K562 (cell line): ENCODE results near the gene VPS41. TPM values are rescaled to one million over a fixed set of nuclear protein-coding genes. Genes with fewer than 3 reads are reported as not detected.

ENCODE experiments used
- ATAC-seq: fragments of 200-7000 bp; cut with Tn5 transposase; 3 replicates; pipeline ENCODE4 v1.9.1; 2020; ENCODE audit warnings: moderate library complexity
- BruUV-seq: library from RNA; stranded (reverse); fragments of 400-500 nt; replicated peaks from 2 replicates; lab custom pipeline; 2021; lab: Mats Ljungman, UMichigan
- CTCF ChIA-PET: fragments of 300-600 bp; formaldehyde crosslinking; extraction: SDS; loops from one replicate; lab custom pipeline; 2021; ENCODE audit warnings: low intra/inter-chr PET ratio; lab: Yijun Ruan, JAX
- POLR2A ChIA-PET: fragments of 300-600, 350-650 bp; sonication (Branson Sonifier 250); formaldehyde crosslinking; extraction: SDS; loops from one replicate; lab custom pipeline; 2021; ENCODE audit warnings: antibody characterized with exemption, inconsistent platforms; lab: Yijun Ruan, JAX
- DNase-seq, 4 experiments: peaks; one replicate each; pipeline versions ENCODE4 v3.0.0 to v3.0.0-alpha.2; 2011 to 2018; ENCODE audit warnings: low spot score in 3 of 4, mixed read lengths in 3 of 4; ENCODE audit errors: extremely low read depth in 1 of 4
- FAIRE-seq: peaks from 2 replicates; lab custom pipeline; 2011; peaks lifted over from hg19 to GRCh38; lab: Jason Lieb, UNC
- H2AFZ ChIP-seq: 2 replicates; pipeline ENCODE4 v1.6.0; 2011; ENCODE audit warnings: low read depth, low read length, control low read depth, inconsistent platforms
- H3K27ac ChIP-seq: fragments of 200-600 bp; 3 replicates; pipeline ENCODE4 v1.8.0; 2011; ENCODE audit warnings: low read depth, mild to moderate bottlenecking, control low read depth, inconsistent platforms, low read length, moderate library complexity, mixed read lengths; ENCODE audit errors: extremely low read depth
- H3K27me3 ChIP-seq, 2 experiments: fragments of 300-600 bp in 1 of 2; 2 replicates in 1 of 2; 3 replicates in 1 of 2; pipeline versions ENCODE4 v1.6.0 to v1.8.0; 2011; ENCODE audit warnings: inconsistent platforms in 2 of 2, low read length in 2 of 2, mild to moderate bottlenecking in 1 of 2, mixed read lengths in 1 of 2, moderate library complexity in 1 of 2; ENCODE audit not compliant: control insufficient read depth in 2 of 2, insufficient read depth in 2 of 2
- H3K36me3 ChIP-seq: fragments of 300-600 bp; 3 replicates; pipeline ENCODE4 v1.8.0; 2011; ENCODE audit warnings: mild to moderate bottlenecking, low read length, inconsistent platforms; ENCODE audit not compliant: control insufficient read depth, insufficient read depth
- H3K4me1 ChIP-seq, 2 experiments: fragments of 200-600 bp in 1 of 2; replicated peaks in 1 of 2; 2 replicates in 1 of 2; 3 replicates in 1 of 2; pipeline versions ENCODE4 v1.5.1 to v1.8.0; 2011; ENCODE audit warnings: inconsistent platforms in 2 of 2, low read length in 2 of 2, mild to moderate bottlenecking in 1 of 2, mixed read lengths in 1 of 2, moderate library complexity in 1 of 2; ENCODE audit not compliant: control insufficient read depth in 2 of 2, insufficient read depth in 2 of 2
- H3K4me2 ChIP-seq: 2 replicates; pipeline ENCODE4 v1.6.1; 2011; ENCODE audit warnings: low read length, control low read depth, inconsistent platforms, mixed read lengths; ENCODE audit not compliant: insufficient read depth
- H3K4me3 ChIP-seq: fragments of 200-600 bp; sonication (generic), shearing (Covaris generic); 2 replicates; pipeline ENCODE4 v1.5.1; 2016; ENCODE audit warnings: control low read depth, inconsistent platforms
- H3K79me2 ChIP-seq: fragments of 200-600 bp; 3 replicates; pipeline ENCODE4 v1.8.0; 2011; ENCODE audit warnings: low read length, inconsistent platforms; ENCODE audit not compliant: control insufficient read depth, insufficient read depth
- H3K9ac ChIP-seq, 2 experiments: 2 replicates each; pipeline versions ENCODE4 v1.6.0 to v1.6.1; 2011; ENCODE audit warnings: low read depth in 2 of 2, low read length in 2 of 2, control low read depth in 1 of 2, inconsistent platforms in 1 of 2, mild to moderate bottlenecking in 1 of 2, mixed read lengths in 1 of 2; ENCODE audit not compliant: insufficient read depth in 1 of 2
- H3K9me1 ChIP-seq: one replicate; pipeline ENCODE4 v1.6.0; 2011; ENCODE audit warnings: inconsistent platforms, mild to moderate bottlenecking, low read length, moderate library complexity; ENCODE audit not compliant: control insufficient read depth, insufficient read depth
- H3K9me3 ChIP-seq: replicated peaks from 2 replicates; pipeline ENCODE4 v1.5.1; 2011; ENCODE audit warnings: low read depth, low read length, inconsistent platforms; ENCODE audit not compliant: control insufficient read depth, insufficient read depth
- H4K20me1 ChIP-seq: replicated peaks from 2 replicates; pipeline ENCODE4 v1.6.1; 2011; ENCODE audit warnings: low read length, inconsistent platforms, mixed read lengths; ENCODE audit not compliant: control insufficient read depth, insufficient read depth
- BDP1 ChIP-seq: IDR thresholded peaks from 3 replicates; pipeline ENCODE4 v1.6.1; 2011; ENCODE audit not compliant: insufficient read length, insufficient read depth
- CXXC5 ChIP-seq: fragments of 250-450 bp; sonication (Bioruptor Pico); IDR thresholded peaks from 2 replicates; pipeline ENCODE4 v1.8.0; 2022; ENCODE audit warnings: inconsistent platforms, mild to moderate bottlenecking, moderate library complexity
- FOXK2 ChIP-seq, 2 experiments: fragments of 450-650 bp; IDR thresholded peaks in 1 of 2; conservative IDR thresholded peaks in 1 of 2; 2 replicates each; pipeline ENCODE4 v1.6.1; 2016; ENCODE audit warnings: low read depth in 2 of 2, mild to moderate bottlenecking in 1 of 2
- MLX ChIP-seq, 2 experiments: fragments of 450-650 bp in 1 of 2; sonication (generic) in 1 of 2; formaldehyde crosslinking; conservative IDR thresholded peaks; 2 replicates each; pipeline versions ENCODE4 v1.4.0 to v1.8.1; 2020 to 2022; ENCODE audit warnings: mild to moderate bottlenecking in 1 of 2, missing genetic modification reagents in 1 of 2
- NFRKB ChIP-seq: fragments of 450-650 bp; IDR thresholded peaks from 2 replicates; pipeline ENCODE4 v1.6.1; 2016; ENCODE audit warnings: low read depth
- POU5F1 ChIP-seq: fragments of 150-350 bp; IDR thresholded peaks from 2 replicates; pipeline ENCODE4 v1.6.1; 2014; ENCODE audit warnings: borderline replicate concordance, low read length, low read depth, mild to moderate bottlenecking; ENCODE audit not compliant: partially characterized antibody
- RBM39 ChIP-seq: fragments of 200-400 bp; formaldehyde crosslinking; optimal IDR thresholded peaks from 2 replicates; pipeline ENCODE3; 2018; ENCODE audit warnings: low read depth, low read length
- UBTF ChIP-seq, 2 experiments: IDR thresholded peaks; 2 replicates each; pipeline ENCODE4 v1.6.1; 2012; ENCODE audit warnings: improper control_type of control experiment in 2 of 2, low read depth in 2 of 2, low read length in 2 of 2, borderline replicate concordance in 1 of 2
- ZNF592 ChIP-seq: fragments of 450-650 bp; IDR thresholded peaks from 2 replicates; pipeline ENCODE4 v1.6.1; 2017; ENCODE audit warnings: antibody characterized with exemption, mild to moderate bottlenecking
- in situ Hi-C: fragments of 300-500 bp; cut with MboI; formaldehyde crosslinking; loops from 4 replicates; pipeline ENCODE4 v1.15.0; 2018; ENCODE audit warnings: inconsistent platforms, mixed read lengths
- intact Hi-C: fragments of 100-400 bp; cut with micrococcal nuclease; formaldehyde crosslinking; loops from 2 replicates; pipeline ENCODE4 v1.14.2; 2022
- polyA plus RNA-seq, 8 experiments: library from polyadenylated mRNA; depleted of rRNA in 4 of 8; stranded (reverse) in 5 of 8; unstranded in 3 of 8; fragments of >200 nt; fragmentation: Nextera tagmentation in 2 of 8; fragmentation: Illumina TruSeq in 1 of 8; extraction: Ambion mirVana in 2 of 8; extraction: Trizol in 1 of 8; gene quantifications; 2 replicates each; pipeline versions ENCODE4 v1.2.1 to v1.2.3, GENCODE V29; 2011 to 2014; ENCODE audit warnings: inconsistent platforms in 1 of 8, missing spikeins in 1 of 8
- total RNA-seq, 7 experiments: library from RNA; depleted of rRNA in 6 of 7; stranded (reverse); fragments of >200 nt in 6 of 7; fragmentation: Illumina TruSeq in 2 of 7; extraction: Trizol in 2 of 7; gene quantifications; 2 replicates each; pipeline versions ENCODE4 v1.2.1 to v1.2.3, GENCODE V29; 2011 to 2021; ENCODE audit warnings: low replicate concordance in 1 of 7

Gene VPS41
- total and polyA plus RNA-seq, 9 of the 15 experiments (the other 6 are each of a cell fraction or from before 2014, with no cell fraction given): 17.7 to 46.8 (median 32.1) TPM

GRCh38 chr7:38704751-38705150, 204.2 kb downstream of the VPS41 start:
- BruUV-seq: no TSS peak
- no peak overlapping the region for H2AFZ ChIP-seq
- no peak overlapping the region for H3K27ac ChIP-seq
- no peaks in the 10 kb centered on the region for H3K79me2 ChIP-seq
- 0 out of 2 replicates have a peak, but pooled peaks cover 4% of the 10 kb centered on the region for H4K20me1 ChIP-seq
- ChIA-PET POLR2A (no interaction called here), CTCF (no interaction called here)
- TF ChIP-seq ZNF592 (no peak), NFRKB (no peak), RBM39 (no peak), POU5F1 (no peak), BDP1 (no peak), CXXC5 (CRISPR knock-in tag) (no peak), FOXK2 (conservative IDR thresholded peaks at IDR 0.05 in 1 of 2, IDR thresholded peaks at IDR 0.05 in 1 of 2; ENCODE audit: low read depth in 2 of 2) (no peak), UBTF (IDR thresholded peaks at IDR 0.05; ENCODE audit: borderline replicate concordance in 1 of 2, low read depth in 2 of 2, low read length in 2 of 2) (no peak), MLX (CRISPR knock-in tag; conservative IDR thresholded peaks at IDR 0.05) (no peak)
- FAIRE-seq (no peak), DNase-seq (no peak), ATAC-seq (no peak)
- H3K4me1 ChIP-seq: no peaks in the 10 kb centered on the region
- intact Hi-C loops: no loop called here
- H3K4me2 ChIP-seq: no peak overlapping the region
- H3K4me3 ChIP-seq: no peak overlapping the region
- no peak overlapping the region for H3K9ac ChIP-seq
- H3K9me3 ChIP-seq: no peaks in the 10 kb centered on the region
- in situ Hi-C loops: no loop called here
- H3K36me3 ChIP-seq: no peaks in the 10 kb centered on the region
- H3K9me1 ChIP-seq: no peaks in the 10 kb centered on the region
- peaks cover 12 to 13% of the 10 kb centered on the region in 2 experiments for H3K27me3 ChIP-seq
